Ovary (tissue), 9 donors: ENCODE data around the gene TSSK6. TPM values are rescaled to one million over a fixed set of nuclear protein-coding genes. Genes with fewer than 3 reads are reported as not detected.

Source experiments
- DNase-seq, 5 donors: peaks; one replicate each; pipeline ENCODE4 v3.0.0-alpha.2; 2019 to 2020
- H3K27ac ChIP-seq, 2 donors: fragments of 200-600 bp; one replicate each; pipeline versions ENCODE4 v1.5.1 to v1.8.0; 2019 to 2022
- H3K27me3 ChIP-seq: fragments of 200-600 bp; one replicate; pipeline ENCODE4 v1.8.0; 2022
- H3K36me3 ChIP-seq: fragments of 200-600 bp; sonication (generic); one replicate; pipeline ENCODE4 v1.5.1; 2019
- H3K4me1 ChIP-seq: one replicate; pipeline ENCODE4 v1.8.1; 2013; ENCODE audit warnings: mild to moderate bottlenecking, moderate library complexity; ENCODE audit not compliant: insufficient read depth
- H3K4me3 ChIP-seq: fragments of 200-600 bp; sonication (generic); one replicate; pipeline ENCODE4 v1.5.1; 2017
- H3K9me3 ChIP-seq, 2 donors: fragments of 200-600 bp in 1 of 2; sonication (generic) in 1 of 2; one replicate each; pipeline versions ENCODE4 v1.5.1 to v1.8.1; 2013 to 2019; ENCODE audit warnings: mild to moderate bottlenecking in 1 of 2, moderate library complexity in 1 of 2
- CTCF ChIP-seq, 3 donors: fragments of 450-650 bp in 2 of 3; fragments of 200-600 bp in 1 of 3; IDR thresholded peaks; one replicate each; pipeline versions ENCODE4 v1.5.1 to v1.8.0; 2016 to 2022; ENCODE audit warnings: antibody characterized with exemption in 3 of 3, mild to moderate bottlenecking in 1 of 3
- EP300 ChIP-seq: sonication (generic); formaldehyde crosslinking; IDR thresholded peaks from one replicate; pipeline ENCODE4 v1.6.1; 2017; ENCODE audit warnings: antibody characterized with exemption
- POLR2A ChIP-seq: fragments of 450-650 bp; IDR thresholded peaks from one replicate; pipeline ENCODE4 v1.6.1; 2017; ENCODE audit warnings: antibody characterized with exemption, mild to moderate bottlenecking, moderate library complexity
- WGBS, 3 donors: extraction: QIAGEN DNeasy Blood & Tissue Kit in 1 of 3; methylation state at CpG; one replicate each; pipeline versions ENCODE4 v1.1.5 to v1.1.7; 2013 to 2017; 5-methylcytosine and 5-hydroxymethylcytosine counted together
- intact Hi-C, 4 donors: fragments of 100-400 bp; cut with DNase I; formaldehyde crosslinking; loops; one replicate each; pipeline versions ENCODE4 v1.11.0 to v1.15.1; 2022 to 2023
- polyA plus RNA-seq, 2 donors: library from polyadenylated mRNA; stranded (reverse); fragments of 200-250 nt in 1 of 2; fragments of 350-450 nt in 1 of 2; fragmentation: Illumina TruSeq in 1 of 2; extraction: RNeasy Lipid Tissue Mini Kit (QIAGEN cat#74804) in 1 of 2; gene quantifications; one replicate each; pipeline ENCODE4 v1.2.3, GENCODE V29; 2013 to 2014
- total RNA-seq, 7 donors: library from RNA; depleted of rRNA in 2 of 7; stranded (reverse); fragments of >200 nt in 2 of 7; fragmentation: NEBNext Ultra II Directional in 3 of 7; extraction: Animal tissue kit (Norgen Biotek cat#: 25700) in 3 of 7; gene quantifications; one replicate each; pipeline versions ENCODE4 v1.1.0 to v1.2.4, GENCODE V29; 2016 to 2023
- donor health status: DM: no; HTN: no; CAD: no; lungs with moderate emphysema.
- donor health status: DM: no; HTN: no; CAD: no.
- donor health status: Bipolar disorder and iron deficiency.
- donor health status: DM: yes; HTN: yes; CAD: no.
- donor health status: DM: no; HTN: no; CAD: no.
- donor health status: DM: yes; HTN: yes; CAD: no.

TSSK6 gene
- total and polyA plus RNA-seq, 9 donors, result 0.76 to 2.5 (median 1.1) TPM; not detected in 1

GRCh38 chr19:19546751-19547162, 31.4 kb upstream of the TSSK6 start:
- intact Hi-C loops, result no loop called here
- WGBS, 3 donors, result 41 to 69% (median 62%) methylated on average over 10 to 19 of the region's 19 CpGs
- TF ChIP-seq POLR2A, result no peak
- no peak for TF ChIP-seq CTCF (IDR thresholded peaks at IDR 0.05)
- no peak for TF ChIP-seq EP300
- Histone ChIP-seq H3K4me3 (no peak overlapping the region), H3K9me3 (no peaks in the 10 kb centered on the region), H3K27me3 (no peaks in the 10 kb centered on the region), H3K27ac (no peak overlapping the region), H3K4me1 (no peaks in the 10 kb centered on the region), H3K36me3 (no peaks in the 10 kb centered on the region)
- DNase-seq, result no peak

- H3K27me3 ChIP-seq, result no peaks in the 10 kb centered on the region
- intact Hi-C loops, result no loop called here
- TF ChIP-seq POLR2A (no peak), CTCF (IDR thresholded peaks at IDR 0.05) (no peak), EP300 (no peak)
Measured at GRCh38 chr19:19545707-19546106, 30.4 kb upstream of the TSSK6 start.

GRCh38 chr19:19544954-19545591, 29.7 kb upstream of the TSSK6 start:
- H3K4me1 ChIP-seq, result peaks cover 7% of the 10 kb centered on the region
- no peaks in the 10 kb centered on the region for H3K27me3 ChIP-seq
- WGBS, 3 donors, result 91 to 94% (median 92%) methylated on average over 37 to 53 of the region's 53 CpGs
- no peak overlapping the region for H3K4me3 ChIP-seq
- no peak for DNase-seq
- H3K27ac ChIP-seq, result no peak overlapping the region
- intact Hi-C loops, result no loop called here
- no peaks in the 10 kb centered on the region for H3K36me3 ChIP-seq
- H3K9me3 ChIP-seq, result no peaks in the 10 kb centered on the region
- TF ChIP-seq POLR2A (no peak), CTCF (IDR thresholded peaks at IDR 0.05) (no peak), EP300 (no peak)

More at GRCh38 chr19:19545707-19546106, 30.4 kb upstream of the TSSK6 start:
- WGBS, 3 donors, result 95 to 97% (median 95%) methylated on average over 23 of the region's 23 CpGs
- Histone ChIP-seq H3K4me1 (peaks cover 4% of the 10 kb centered on the region), H3K9me3 (no peaks in the 10 kb centered on the region), H3K4me3 (no peak overlapping the region), H3K27ac (no peak overlapping the region), H3K36me3 (no peaks in the 10 kb centered on the region)
- no peak for DNase-seq

- no peaks in the 10 kb centered on the region for H3K9me3 ChIP-seq
- no peak for TF ChIP-seq CTCF (IDR thresholded peaks at IDR 0.05)
- no peak for TF ChIP-seq EP300
- TF ChIP-seq POLR2A, result no peak
- H3K4me3 ChIP-seq, result no peak overlapping the region
- H3K4me1 ChIP-seq, result peaks cover 7% of the 10 kb centered on the region
- H3K27me3 ChIP-seq, result no peaks in the 10 kb centered on the region
- intact Hi-C loops, result no loop called here
- no peak overlapping the region for H3K27ac ChIP-seq
- WGBS, 3 donors, result 91 to 95% (median 92%) methylated on average over 75 of the region's 75 CpGs
- no peak for DNase-seq
- H3K36me3 ChIP-seq, result no peaks in the 10 kb centered on the region
Measured at GRCh38 chr19:19544257-19544953, 29.1 kb upstream of the TSSK6 start.
